Measurements from ENCODE around the gene TMEM219. TPM values are rescaled to one million over a fixed set of nuclear protein-coding genes. Genes with fewer than 3 reads are reported as not detected.
A peak's percentile ranks its signal among the peaks of the same experiment; 100 is the strongest.

Gene TMEM219
- total and polyA plus RNA-seq, 9 of the 15 experiments (the other 6 are each of a cell fraction or from before 2014, with no cell fraction given), result 35.3 to 62.8 (median 55.5) TPM

DNA sequence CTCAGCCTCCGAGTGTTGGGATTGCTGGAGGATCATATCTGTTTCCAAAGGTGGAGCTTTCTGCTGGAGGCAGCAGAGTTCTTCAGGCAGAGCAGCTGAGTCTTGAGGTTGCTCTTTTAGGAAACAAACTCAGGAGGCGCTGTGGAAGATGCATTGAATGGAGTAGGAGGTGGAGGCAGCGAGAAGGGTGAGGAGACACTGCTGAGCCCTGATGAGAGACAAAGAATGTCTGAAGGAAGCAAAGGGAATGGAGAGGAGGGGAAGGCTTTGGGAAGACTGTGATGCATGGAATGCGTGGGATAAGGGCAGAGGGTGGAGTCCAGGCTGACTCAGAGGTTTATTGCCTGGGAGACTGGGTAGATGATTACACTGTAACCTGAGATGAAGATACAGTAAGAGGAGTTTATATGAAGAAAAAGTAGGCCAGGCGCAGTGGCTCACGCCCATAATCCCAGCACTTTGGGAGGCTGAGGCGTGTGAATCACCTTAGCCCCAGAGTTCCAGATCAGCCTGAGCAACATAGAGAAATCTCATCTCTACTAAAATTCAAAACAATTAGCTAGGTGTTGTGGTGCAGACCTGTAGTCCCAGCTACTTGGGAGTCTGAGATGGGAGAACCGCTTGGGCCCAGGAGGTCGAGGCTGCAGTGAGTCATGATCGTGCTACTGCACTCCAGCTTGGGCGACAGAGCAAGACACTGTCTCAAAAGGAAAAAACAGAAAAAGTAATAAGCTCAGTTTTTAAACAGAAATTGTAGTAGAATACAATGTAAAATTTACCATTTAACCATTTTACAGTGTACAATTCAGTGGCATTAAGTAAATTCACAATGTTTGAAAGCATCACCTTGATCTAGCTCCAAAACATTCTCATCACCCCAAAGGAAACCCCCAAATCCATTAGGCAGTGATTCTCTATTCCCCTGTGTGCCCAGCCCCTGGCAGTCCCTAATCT, 17.8 kb upstream of the TMEM219 start (continued):
- TF ChIP-seq, protein P1, sequence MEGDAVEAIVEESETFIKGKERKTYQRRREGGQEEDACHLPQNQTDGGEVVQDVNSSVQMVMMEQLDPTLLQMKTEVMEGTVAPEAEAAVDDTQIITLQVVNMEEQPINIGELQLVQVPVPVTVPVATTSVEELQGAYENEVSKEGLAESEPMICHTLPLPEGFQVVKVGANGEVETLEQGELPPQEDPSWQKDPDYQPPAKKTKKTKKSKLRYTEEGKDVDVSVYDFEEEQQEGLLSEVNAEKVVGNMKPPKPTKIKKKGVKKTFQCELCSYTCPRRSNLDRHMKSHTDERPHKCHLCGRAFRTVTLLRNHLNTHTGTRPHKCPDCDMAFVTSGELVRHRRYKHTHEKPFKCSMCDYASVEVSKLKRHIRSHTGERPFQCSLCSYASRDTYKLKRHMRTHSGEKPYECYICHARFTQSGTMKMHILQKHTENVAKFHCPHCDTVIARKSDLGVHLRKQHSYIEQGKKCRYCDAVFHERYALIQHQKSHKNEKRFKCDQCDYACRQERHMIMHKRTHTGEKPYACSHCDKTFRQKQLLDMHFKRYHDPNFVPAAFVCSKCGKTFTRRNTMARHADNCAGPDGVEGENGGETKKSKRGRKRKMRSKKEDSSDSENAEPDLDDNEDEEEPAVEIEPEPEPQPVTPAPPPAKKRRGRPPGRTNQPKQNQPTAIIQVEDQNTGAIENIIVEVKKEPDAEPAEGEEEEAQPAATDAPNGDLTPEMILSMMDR (IDR thresholded peaks at IDR 0.05 in 2 of 3, conservative IDR thresholded peaks at IDR 0.05 in 1 of 3; ENCODE audit: insufficient read depth in 2 of 3, low read depth in 1 of 3, low read length in 3 of 3), result peak; percentile 59 to 73 (median 71)
- no peak; the same call in 1 of the 2 replicates for TF ChIP-seq HMBOX1 (IDR thresholded peaks at IDR 0.05)
- no peak for TF ChIP-seq SREBF2 (CRISPR knock-in tag; IDR thresholded peaks at IDR 0.05)
- TF ChIP-seq HMG20A (CRISPR knock-in tag; conservative IDR thresholded peaks at IDR 0.05), result no peak
- 0 out of 2 replicates have a peak, but pooled peaks have one; percentile 2 for TF ChIP-seq BHLHE40 (IDR thresholded peaks at IDR 0.05; ENCODE audit: low read length)
- no peak for TF ChIP-seq PPARD (CRISPR knock-in tag; IDR thresholded peaks at IDR 0.05)
- no peak for TF ChIP-seq NUFIP1 (IDR thresholded peaks at IDR 0.05; ENCODE audit: partially characterized antibody)
- 0 out of 3 replicates have a peak, but pooled peaks of 1 of the 2 experiments have one; percentile 43 for TF ChIP-seq CBX3 (IDR thresholded peaks at IDR 0.05; ENCODE audit: borderline replicate concordance in 1 of 2, low read length in 2 of 2)
- TF ChIP-seq MTA1 (IDR thresholded peaks at IDR 0.05; ENCODE audit: borderline replicate concordance), result peak; percentile 68; the same call in 1 of the 2 replicates
- peak; percentile 90 for TF ChIP-seq CTBP1 (IDR thresholded peaks at IDR 0.05; ENCODE audit: borderline replicate concordance)
- peak; percentile 62 for TF ChIP-seq CREM (IDR thresholded peaks at IDR 0.05; ENCODE audit: low read depth)
- TF ChIP-seq ZNF766 (CRISPR knock-in tag; conservative IDR thresholded peaks at IDR 0.05), result peak; percentile 84
- 0 out of 2 replicates have a peak, but pooled peaks have one; percentile 53 for TF ChIP-seq FOXK1 (CRISPR knock-in tag; IDR thresholded peaks at IDR 0.05; ENCODE audit: borderline replicate concordance)
- no peak for TF ChIP-seq ZNF75A (CRISPR knock-in tag; IDR thresholded peaks at IDR 0.05)
- TF ChIP-seq LARP7 (IDR thresholded peaks at IDR 0.05), result no peak
- peak; percentile 53 for TF ChIP-seq ZNF316 (IDR thresholded peaks at IDR 0.05)
- TF ChIP-seq SFPQ (IDR thresholded peaks at IDR 0.05; ENCODE audit: low read depth, low read length), result no peak
- no peak for TF ChIP-seq MCM5 (IDR thresholded peaks at IDR 0.05; ENCODE audit: low read depth)
- TF ChIP-seq SMARCB1 (IDR thresholded peaks at IDR 0.05; ENCODE audit: insufficient read length, low read depth), result no peak
- TF ChIP-seq KDM4B (IDR thresholded peaks at IDR 0.05; ENCODE audit: borderline replicate concordance in 2 of 2, low read depth in 1 of 2), result 0 out of 4 replicates have a peak, but pooled peaks of 1 of the 2 experiments have one; percentile 41
- 0 out of 2 replicates have a peak, but pooled peaks have one; percentile 6 for TF ChIP-seq ETV5 (CRISPR knock-in tag; IDR thresholded peaks at IDR 0.05; ENCODE audit: low read depth)
- TF ChIP-seq GTF2F1 (IDR thresholded peaks at IDR 0.05; ENCODE audit: low read depth, low read length), result no peak
- TF ChIP-seq ZKSCAN3 (CRISPR knock-in tag; IDR thresholded peaks at IDR 0.05), result no peak
- TF ChIP-seq HMGN3 (IDR thresholded peaks at IDR 0.05; ENCODE audit: borderline replicate concordance, extremely low read depth, insufficient read length, low read depth, low read length), result no peak
